GM11168 (cell line): ENCODE measurements around the gene MID2.
"Not testable (repeated sequence)": the region's sequence is repeated elsewhere in the genome, so short reads cannot be mapped to it uniquely, and the experiment has no call there.

Experiments used
- in situ Hi-C: fragments of 300-500 bp; cut with MboI; formaldehyde crosslinking; loops from one replicate; pipeline ENCODE4 v1.12.0; 2022; ENCODE audit warnings: low sequenced_read_pairs; ENCODE audit not compliant: unreplicated experiment

The MID2 gene

GRCh38 chrX:107825698-107826237 lies at the start of gene MID2:
Gene MID2 (plus strand): TSS chrX:107825866. CDS start chrX:107826427, 561 bp downstream.
- in situ Hi-C loops: no loop called here

DNA sequence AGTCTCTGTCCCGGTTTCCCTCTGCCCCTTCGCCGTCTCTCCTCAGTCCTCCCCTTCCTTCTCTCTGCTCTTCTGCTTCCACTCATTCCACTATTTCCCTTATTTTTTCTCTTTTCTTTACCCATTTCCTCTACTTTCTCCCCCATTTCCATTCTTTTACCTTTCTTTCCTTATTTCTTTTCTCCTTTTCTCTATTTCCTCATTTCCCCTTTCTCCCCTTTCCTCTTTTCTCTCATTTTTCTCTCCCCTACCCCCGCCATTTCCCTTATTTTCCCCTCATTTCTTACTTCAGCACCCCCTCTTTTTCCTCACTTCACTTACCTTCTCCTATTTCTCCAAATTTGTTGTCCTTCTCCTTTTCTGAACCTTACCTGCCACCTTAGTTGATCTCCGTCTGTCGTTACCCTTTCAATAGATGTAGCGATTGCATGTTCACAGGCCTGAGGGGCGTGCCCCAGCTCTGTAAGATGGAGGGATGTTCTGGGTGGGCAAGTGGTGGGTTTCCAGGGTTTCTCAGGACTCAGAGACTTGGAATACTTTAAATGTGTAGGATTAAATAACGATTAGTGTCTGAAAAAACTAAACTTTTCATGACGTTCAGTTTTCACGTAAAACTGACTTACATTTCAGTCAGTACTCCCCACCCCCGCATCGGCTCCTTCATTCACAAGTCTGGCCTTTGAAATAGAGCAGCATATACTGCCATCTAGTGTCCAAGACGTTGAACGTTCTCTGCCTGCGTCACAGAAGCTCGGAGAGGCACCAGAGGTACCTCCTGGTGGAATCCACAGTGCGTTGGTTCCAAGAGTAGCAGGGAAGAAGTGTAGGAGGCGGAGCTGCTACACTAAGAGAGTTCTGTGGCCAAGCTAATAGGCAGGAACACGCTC lies 48.8 kb upstream of the MID2 start:
- in situ Hi-C loops: loop anchor here (10.0 to 25.0 kb wide), 2 partner anchors 112 to 240 kb away; no protein-coding TSS in a partner anchor

DNA sequence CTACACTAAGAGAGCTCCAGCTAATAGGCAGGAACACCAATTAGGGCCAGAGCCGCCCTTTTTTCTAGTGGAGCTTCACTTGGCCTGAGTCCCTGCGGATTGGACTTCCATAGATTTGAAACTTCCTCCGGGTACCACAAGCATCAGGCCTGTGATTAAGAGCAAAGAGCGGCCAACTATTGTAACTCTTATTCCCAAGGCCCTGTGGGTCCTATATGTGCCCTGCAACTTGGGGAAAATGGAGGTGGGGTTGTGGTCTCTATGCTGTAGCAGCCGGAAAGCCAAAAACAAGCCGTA lies 48.2 kb upstream of the MID2 start, which contains the start of gene NCBP2L:
Gene NCBP2L (plus strand): TSS at position 198 of the 297 bp plus-strand sequence. CDS start 16,488 bp downstream, outside the sequence.
- in situ Hi-C loops: loop anchor here (10.0 to 25.0 kb wide), 2 partner anchors 113 to 240 kb away; no protein-coding TSS in a partner anchor

GRCh38 chrX:107780525-107780924 lies 45.1 kb upstream of the MID2 start:
- in situ Hi-C loops: loop anchor here (25.0 kb wide), 1 partner anchor 243 kb away; no protein-coding TSS in a partner anchor

DNA sequence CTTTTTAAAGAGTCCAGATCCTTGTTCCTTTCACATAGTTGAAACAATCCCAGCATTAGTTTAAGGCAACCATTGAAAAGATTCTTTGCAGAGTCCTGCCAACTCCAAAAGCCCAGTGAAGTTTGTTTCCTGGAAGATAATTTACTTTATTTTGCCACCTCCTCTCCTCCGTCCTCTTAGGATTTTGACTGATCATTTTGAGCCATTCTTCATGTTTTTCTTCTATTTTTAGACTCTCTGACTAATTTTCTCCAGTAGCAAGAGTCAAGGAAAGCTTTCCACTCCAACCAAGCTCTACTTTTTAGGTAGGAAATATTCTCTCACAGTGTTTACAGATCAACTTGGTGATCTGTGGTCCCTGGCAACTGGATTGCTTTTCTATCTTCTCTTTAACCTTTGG lies 37.8 kb upstream of the MID2 start:
- in situ Hi-C loops: loop anchor here (25.0 kb wide), 1 partner anchor 251 kb away; no protein-coding TSS in a partner anchor

- in situ Hi-C loops: no loop called here
Measured at GRCh38 chrX:107804427-107804826, 21.2 kb upstream of the MID2 start.

DNA sequence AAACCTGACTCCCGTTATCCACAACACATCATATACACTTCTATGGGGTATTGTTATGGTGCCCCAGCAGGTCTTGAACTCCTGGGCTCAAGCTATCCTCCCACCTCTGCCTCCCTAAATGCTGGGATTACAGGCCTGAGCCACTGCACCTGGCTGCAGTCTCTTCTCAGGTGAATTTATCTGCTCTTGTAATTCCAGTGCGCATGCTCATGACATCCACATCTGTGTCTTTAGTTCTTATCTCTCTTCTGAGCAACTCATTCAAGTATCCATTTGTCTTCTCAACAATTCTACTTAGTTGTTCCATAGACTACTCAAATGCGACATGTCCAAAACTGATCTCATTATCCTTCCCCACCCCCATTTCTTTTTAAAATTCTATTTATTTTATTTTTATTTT lies 20.5 kb upstream of the MID2 start:
- in situ Hi-C loops: no loop called here

- in situ Hi-C loops: not testable (repeated sequence)
Measured at GRCh38 chrX:107810053-107810452, 15.6 kb upstream of the MID2 start.

- in situ Hi-C loops: no loop called here
Measured at GRCh38 chrX:107818900-107819521, 6.7 kb upstream of the MID2 start.

- in situ Hi-C loops: no loop called here
Measured at GRCh38 chrX:107823042-107823441, 2.6 kb upstream of the MID2 start.

- in situ Hi-C loops: no loop called here
Measured at GRCh38 chrX:107823456-107823855, 2.2 kb upstream of the MID2 start.

- in situ Hi-C loops: no loop called here
Measured at GRCh38 chrX:107826238-107827029, 768 bp downstream of the MID2 start.

- in situ Hi-C loops: no loop called here
Measured at GRCh38 chrX:107827030-107827831, 1.6 kb downstream of the MID2 start.

DNA sequence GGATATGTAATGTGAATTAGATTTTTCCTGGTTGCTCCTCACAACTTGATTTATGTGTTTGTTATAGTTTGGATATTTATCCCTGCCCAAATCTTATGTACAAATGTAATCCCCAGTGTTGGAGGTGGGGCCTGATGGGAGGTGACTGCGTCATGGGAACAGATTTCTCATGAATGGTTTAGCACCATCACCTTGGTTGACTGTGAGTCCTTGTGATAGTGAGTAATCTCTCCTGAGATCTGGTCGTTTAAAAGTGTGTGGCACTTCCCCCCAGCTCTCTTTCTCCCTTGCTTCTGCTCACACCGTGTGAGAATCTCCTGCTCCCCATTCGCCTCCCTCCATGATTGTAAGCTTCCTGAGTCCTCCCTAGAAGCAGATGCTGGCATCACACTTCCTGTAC lies 2.2 kb downstream of the MID2 start:
- in situ Hi-C loops: no loop called here

DNA sequence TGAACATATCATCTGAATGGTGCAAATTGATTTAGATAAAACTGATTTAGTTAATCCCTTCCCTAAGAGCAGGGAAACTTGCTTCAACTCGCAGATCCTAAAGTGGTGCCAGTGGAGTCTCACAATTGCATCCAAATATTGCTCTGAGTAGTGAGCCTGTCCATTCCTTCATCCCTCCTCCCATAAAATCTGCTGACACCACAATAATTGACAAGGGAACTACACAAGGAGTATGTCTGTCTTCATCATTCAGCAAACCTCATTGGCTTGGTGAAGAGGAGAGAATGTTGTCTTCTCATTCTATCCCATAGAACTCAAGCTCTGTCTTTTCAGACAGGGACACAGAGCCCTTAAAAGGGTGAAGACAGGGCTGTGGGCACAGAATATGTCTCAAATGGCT lies 4.2 kb downstream of the MID2 start:
- in situ Hi-C loops: no loop called here

- in situ Hi-C loops: no loop called here
Measured at GRCh38 chrX:107831071-107831730, 5.5 kb downstream of the MID2 start.

- in situ Hi-C loops: no loop called here
Measured at GRCh38 chrX:107834275-107835201, 8.9 kb downstream of the MID2 start.

- in situ Hi-C loops: no loop called here
Measured at GRCh38 chrX:107836958-107837357, 11.3 kb downstream of the MID2 start.
